WTC11 (cell line): Measurements from ENCODE around the gene NXPH4. TPM values are rescaled to one million over a fixed set of nuclear protein-coding genes. Genes with fewer than 3 reads are reported as not detected.

Experiments
- ATF2 ChIP-seq: sonication (generic); formaldehyde crosslinking; IDR thresholded peaks from 2 replicates; pipeline ENCODE4 v1.8.1; 2022; ENCODE audit warnings: low read depth, missing genetic modification reagents, borderline replicate concordance
- CBFB ChIP-seq: sonication (generic); formaldehyde crosslinking; IDR thresholded peaks from 2 replicates; pipeline ENCODE4 v1.8.1; 2022; ENCODE audit warnings: mild to moderate bottlenecking, low read depth, missing genetic modification reagents
- CDX4 ChIP-seq: fragments of 250-450 bp; sonication (Bioruptor Pico); IDR thresholded peaks from 2 replicates; pipeline ENCODE4 v1.9.0; 2021; ENCODE audit warnings: moderate library complexity, mild to moderate bottlenecking, inconsistent platforms, borderline replicate concordance
- CREB1 ChIP-seq: sonication (generic); formaldehyde crosslinking; IDR thresholded peaks from 2 replicates; pipeline ENCODE4 v1.8.0; 2023; ENCODE audit warnings: mild to moderate bottlenecking, missing genetic modification reagents
- CTCF ChIP-seq: fragments of 200-600 bp; IDR thresholded peaks from 2 replicates; pipeline ENCODE4 v1.8.0; 2022; ENCODE audit warnings: antibody characterized with exemption
- E2F5 ChIP-seq: sonication (generic); formaldehyde crosslinking; IDR thresholded peaks from 2 replicates; pipeline ENCODE4 v1.8.1; 2022; ENCODE audit warnings: mild to moderate bottlenecking, moderate library complexity, missing genetic modification reagents
- ELF4 ChIP-seq: sonication (generic); formaldehyde crosslinking; IDR thresholded peaks from 2 replicates; pipeline ENCODE4 v1.8.1; 2022; ENCODE audit warnings: low read depth, mild to moderate bottlenecking, moderate library complexity, missing genetic modification reagents
- FOXJ3 ChIP-seq: sonication (generic); formaldehyde crosslinking; IDR thresholded peaks from 2 replicates; pipeline ENCODE4 v1.9.0; 2021; ENCODE audit warnings: missing genetic modification reagents, mild to moderate bottlenecking, borderline replicate concordance
- FOXK1 ChIP-seq: sonication (generic); formaldehyde crosslinking; IDR thresholded peaks from 2 replicates; pipeline ENCODE4 v1.8.0; 2022; ENCODE audit warnings: mild to moderate bottlenecking, moderate library complexity, missing genetic modification reagents
- FOXP4 ChIP-seq: sonication (generic); formaldehyde crosslinking; IDR thresholded peaks from 2 replicates; pipeline ENCODE4 v1.8.0; 2022; ENCODE audit warnings: mild to moderate bottlenecking, missing genetic modification reagents
- GABPB1 ChIP-seq: sonication (generic); formaldehyde crosslinking; IDR thresholded peaks from 2 replicates; pipeline ENCODE4 v1.8.1; 2023; ENCODE audit warnings: mild to moderate bottlenecking, missing genetic modification reagents
- HMGXB4 ChIP-seq: sonication (generic); formaldehyde crosslinking; IDR thresholded peaks from 2 replicates; pipeline ENCODE4 v1.8.1; 2023; ENCODE audit warnings: mild to moderate bottlenecking, moderate library complexity, missing genetic modification reagents
- JAZF1 ChIP-seq: fragments of 250-450 bp; sonication (Bioruptor Pico); IDR thresholded peaks from 2 replicates; pipeline ENCODE4 v1.9.0; 2021; ENCODE audit warnings: moderate library complexity, mild to moderate bottlenecking, inconsistent platforms
- JUN ChIP-seq: sonication (generic); formaldehyde crosslinking; IDR thresholded peaks from 2 replicates; pipeline ENCODE4 v1.8.0; 2023; ENCODE audit warnings: mild to moderate bottlenecking, missing genetic modification reagents
- KAT7 ChIP-seq: sonication (generic); formaldehyde crosslinking; IDR thresholded peaks from 2 replicates; pipeline ENCODE4 v1.8.1; 2023; ENCODE audit warnings: missing genetic modification reagents, mild to moderate bottlenecking, borderline replicate concordance
- MAX ChIP-seq: sonication (generic); formaldehyde crosslinking; IDR thresholded peaks from 2 replicates; pipeline ENCODE4 v1.8.0; 2022; ENCODE audit warnings: mild to moderate bottlenecking, missing genetic modification reagents
- NR1H2 ChIP-seq: sonication (generic); formaldehyde crosslinking; IDR thresholded peaks from 2 replicates; pipeline ENCODE4 v1.9.0; 2021; ENCODE audit warnings: mild to moderate bottlenecking, moderate library complexity, missing genetic modification reagents
- PRDM15 ChIP-seq: sonication (generic); formaldehyde crosslinking; IDR thresholded peaks from 2 replicates; pipeline ENCODE4 v1.8.0; 2022; ENCODE audit warnings: missing genetic modification reagents
- SP1 ChIP-seq: sonication (generic); formaldehyde crosslinking; conservative IDR thresholded peaks from 2 replicates; pipeline ENCODE4 v1.8.1; 2022; ENCODE audit warnings: missing genetic modification reagents
- ZNF121 ChIP-seq: sonication (generic); formaldehyde crosslinking; IDR thresholded peaks from 2 replicates; pipeline ENCODE4 v1.8.0; 2023; ENCODE audit warnings: missing genetic modification reagents
- ZNF138 ChIP-seq: sonication (generic); formaldehyde crosslinking; conservative IDR thresholded peaks from 2 replicates; pipeline ENCODE4 v1.8.1; 2022; ENCODE audit warnings: mild to moderate bottlenecking, moderate library complexity, missing genetic modification reagents
- ZNF263 ChIP-seq: sonication (generic); formaldehyde crosslinking; IDR thresholded peaks from 2 replicates; pipeline ENCODE4 v1.8.1; 2022; ENCODE audit warnings: low read depth, mild to moderate bottlenecking, moderate library complexity, missing genetic modification reagents
- ZNF317 ChIP-seq: sonication (generic); formaldehyde crosslinking; IDR thresholded peaks from 2 replicates; pipeline ENCODE4 v1.8.1; 2023; ENCODE audit warnings: low read depth, mild to moderate bottlenecking, moderate library complexity, missing genetic modification reagents, borderline replicate concordance
- ZNF416 ChIP-seq: fragments of 250-450 bp; sonication (Bioruptor Pico); IDR thresholded peaks from 2 replicates; pipeline ENCODE4 v1.9.0; 2021; ENCODE audit warnings: mild to moderate bottlenecking, inconsistent platforms
- ZSCAN18 ChIP-seq: fragments of 250-450 bp; sonication (Bioruptor Pico); IDR thresholded peaks from 2 replicates; pipeline ENCODE4 v2.1.2; 2022; ENCODE audit warnings: mild to moderate bottlenecking, moderate library complexity
- total RNA-seq: library from RNA; stranded (reverse); gene quantifications from 3 replicates; pipeline ENCODE4 v1.2.3, GENCODE V29; 2021

The NXPH4 gene
- total RNA-seq, 1 experiment from 2014 or later = 4.9 TPM

- TF ChIP-seq PRDM15 = no peak
- no peak for TF ChIP-seq CBFB (CRISPR knock-in tag)
- no peak for TF ChIP-seq JUN (CRISPR knock-in tag)
- no peak for TF ChIP-seq CDX4 (CRISPR knock-in tag)
- TF ChIP-seq KAT7 (CRISPR knock-in tag) = 0 out of 2 replicates have a peak, but pooled peaks have one; percentile 15
- peak; percentile 84 for TF ChIP-seq CTCF
- TF ChIP-seq SP1 (CRISPR knock-in tag) = peak; percentile 73
- TF ChIP-seq ATF2 (CRISPR knock-in tag) = no peak
- TF ChIP-seq ZNF416 (CRISPR knock-in tag) = no peak
- TF ChIP-seq ZNF317 (CRISPR knock-in tag) = 0 out of 2 replicates have a peak, but pooled peaks have one; percentile 7
- no peak for TF ChIP-seq ZNF138 (CRISPR knock-in tag)
- TF ChIP-seq JAZF1 (CRISPR knock-in tag) = no peak
- no peak for TF ChIP-seq FOXJ3 (CRISPR knock-in tag)
- TF ChIP-seq FOXP4 (CRISPR knock-in tag) = 0 out of 2 replicates have a peak, but pooled peaks have one; percentile 30
- TF ChIP-seq ZNF121 (CRISPR knock-in tag) = peak; percentile 100
- TF ChIP-seq ZNF263 (CRISPR knock-in tag) = no peak
- TF ChIP-seq CREB1 (CRISPR knock-in tag) = no peak
- TF ChIP-seq HMGXB4 = peak; percentile 96; the same call in 1 of the 2 replicates
- TF ChIP-seq NR1H2 (CRISPR knock-in tag) = no peak
- no peak for TF ChIP-seq GABPB1
- TF ChIP-seq ELF4 (CRISPR knock-in tag) = no peak
- peak; percentile 80 for TF ChIP-seq FOXK1 (CRISPR knock-in tag)
- no peak for TF ChIP-seq ZSCAN18 (CRISPR knock-in tag)
- TF ChIP-seq E2F5 = peak; percentile 87; the same call in 1 of the 2 replicates
- TF ChIP-seq MAX = peak; percentile 63; the same call in 1 of the 2 replicates
Measured at GRCh38 chr12:57224973-57225679, 8.5 kb downstream of the NXPH4 start (continued).
